AG04450 (cell line): ENCODE data around the gene POU3F2. TPM values are rescaled to one million over a fixed set of nuclear protein-coding genes. Genes with fewer than 3 reads are reported as not detected.
A peak's percentile ranks its signal among the peaks of the same experiment; 100 is the strongest.

ENCODE experiments used
- CTCF ChIA-PET: fragments of 300-600, 350-600 bp; formaldehyde crosslinking; extraction: SDS; loops from one replicate; lab custom pipeline; 2022; ENCODE audit warnings: antibody characterized with exemption, inconsistent platforms; lab: Charles Lee
- POLR2A ChIA-PET: fragments of 350-600 bp; formaldehyde crosslinking; extraction: SDS; loops from one replicate; lab custom pipeline; 2021; ENCODE audit warnings: antibody characterized with exemption, inconsistent platforms; lab: Yijun Ruan, JAX
- DNase-seq: peaks from one replicate; pipeline ENCODE4 v3.0.0-alpha.2; 2011; ENCODE audit warnings: low read depth, low spot score
- H3K27ac ChIP-seq: one replicate; pipeline ENCODE4 v1.5.1; 2012; ENCODE audit warnings: low read depth, low read length, control low read depth
- H3K27me3 ChIP-seq: one replicate; pipeline ENCODE4 v1.6.0; 2012; ENCODE audit warnings: low read length; ENCODE audit not compliant: control insufficient read depth, insufficient read depth
- H3K4me3 ChIP-seq: 2 replicates; pipeline ENCODE4 v1.5.1; 2011; ENCODE audit warnings: mild to moderate bottlenecking, low read depth, low read length, control low read depth
- H3K9me3 ChIP-seq: 2 replicates; pipeline ENCODE4 v1.5.1; 2012; ENCODE audit warnings: low read length; ENCODE audit not compliant: control insufficient read depth, insufficient read depth
- polyA minus RNA-seq: library from RNA; depleted of rRNA, polyadenylated mRNA; stranded (reverse); fragments of >200 nt; gene quantifications from 2 replicates; pipeline ENCODE4 v1.2.3, GENCODE V29; 2011; rRNA and poly(A)+ RNA removed
- polyA plus RNA-seq: library from polyadenylated mRNA; depleted of rRNA; stranded (reverse); fragments of >200 nt; gene quantifications from 2 replicates; pipeline ENCODE4 v1.2.3, GENCODE V29; 2011; rRNA removed
- TF ChIP-seq, protein P1 (sequence below): IDR thresholded peaks from 2 replicates; pipeline ENCODE4 v1.5.1; 2011; ENCODE audit warnings: low read depth, low read length, control low read depth, inconsistent platforms

The POU3F2 gene
- not detected in 2 replicates for polyA plus RNA-seq
- not detected in 2 replicates for polyA minus RNA-seq

DNA sequence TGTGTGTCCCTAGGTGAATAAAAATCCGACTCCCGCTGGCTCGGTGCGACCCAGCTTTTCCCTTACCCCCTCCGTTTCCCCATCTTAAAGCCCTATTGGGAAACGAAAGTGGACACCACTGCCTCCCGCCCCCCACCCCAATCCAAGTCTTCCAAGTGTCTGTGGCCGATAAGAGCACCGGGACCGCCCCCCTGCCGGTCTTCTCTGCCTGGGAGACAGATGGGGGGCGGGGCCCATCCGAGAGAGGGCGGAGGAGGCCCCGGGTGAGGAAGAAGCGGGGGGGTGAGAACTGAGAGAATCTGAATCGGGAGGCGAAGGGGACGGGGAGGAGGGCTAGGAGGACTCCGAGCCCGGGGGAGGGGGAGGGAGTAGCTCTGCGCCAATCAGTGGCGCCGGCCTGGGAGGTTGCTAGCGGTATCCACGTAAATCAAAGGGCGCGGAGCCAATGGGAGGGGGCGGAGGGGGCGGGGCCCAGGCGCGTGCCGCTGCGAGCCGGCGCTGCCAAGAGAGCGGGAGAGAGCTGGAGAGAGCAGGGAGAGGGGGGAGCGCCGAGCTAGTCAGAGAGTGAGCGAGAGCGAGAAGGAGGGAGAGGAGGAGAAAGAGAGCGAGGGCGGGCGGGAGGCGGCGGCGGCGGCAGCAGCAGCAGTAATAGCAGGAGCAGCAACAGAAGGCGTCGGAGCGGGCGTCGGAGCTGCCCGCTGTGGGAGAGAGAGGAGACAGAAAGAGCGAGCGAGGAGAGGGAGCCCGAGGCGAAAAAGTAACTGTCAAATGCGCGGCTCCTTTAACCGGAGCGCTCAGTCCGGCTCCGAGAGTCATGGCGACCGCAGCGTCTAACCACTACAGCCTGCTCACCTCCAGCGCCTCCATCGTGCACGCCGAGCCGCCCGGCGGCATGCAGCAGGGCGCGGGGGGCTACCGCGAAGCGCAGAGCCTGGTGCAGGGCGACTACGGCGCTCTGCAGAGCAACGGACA lies at the start of gene POU3F2:
Gene POU3F2, plus strand, starts transcription at position 515 of the 972 bp plus-strand sequence. Its CDS starts 300 bp downstream, at position 815.
- H3K9me3 ChIP-seq: peaks cover 4% of the 10 kb centered on the region; the same call in 1 of the 2 replicates
- H3K27me3 ChIP-seq: peaks cover 78% of the 10 kb centered on the region
- POLR2A ChIA-PET: interaction anchor here (0.6 to 0.7 kb wide), 3 partner anchors 37 to 1004 kb away, joined by 3 to 5 read pairs (median 3); no protein-coding TSS in a partner anchor
- CTCF ChIA-PET: interaction anchor here (7.7 kb wide), 1 partner anchor 12 kb away, joined by 30 read pairs; no protein-coding TSS in a partner anchor
- DNase-seq: peak; percentile 34
- TF ChIP-seq, protein P1, sequence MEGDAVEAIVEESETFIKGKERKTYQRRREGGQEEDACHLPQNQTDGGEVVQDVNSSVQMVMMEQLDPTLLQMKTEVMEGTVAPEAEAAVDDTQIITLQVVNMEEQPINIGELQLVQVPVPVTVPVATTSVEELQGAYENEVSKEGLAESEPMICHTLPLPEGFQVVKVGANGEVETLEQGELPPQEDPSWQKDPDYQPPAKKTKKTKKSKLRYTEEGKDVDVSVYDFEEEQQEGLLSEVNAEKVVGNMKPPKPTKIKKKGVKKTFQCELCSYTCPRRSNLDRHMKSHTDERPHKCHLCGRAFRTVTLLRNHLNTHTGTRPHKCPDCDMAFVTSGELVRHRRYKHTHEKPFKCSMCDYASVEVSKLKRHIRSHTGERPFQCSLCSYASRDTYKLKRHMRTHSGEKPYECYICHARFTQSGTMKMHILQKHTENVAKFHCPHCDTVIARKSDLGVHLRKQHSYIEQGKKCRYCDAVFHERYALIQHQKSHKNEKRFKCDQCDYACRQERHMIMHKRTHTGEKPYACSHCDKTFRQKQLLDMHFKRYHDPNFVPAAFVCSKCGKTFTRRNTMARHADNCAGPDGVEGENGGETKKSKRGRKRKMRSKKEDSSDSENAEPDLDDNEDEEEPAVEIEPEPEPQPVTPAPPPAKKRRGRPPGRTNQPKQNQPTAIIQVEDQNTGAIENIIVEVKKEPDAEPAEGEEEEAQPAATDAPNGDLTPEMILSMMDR: no peak
- no peak within 1 kb of the TSS for H3K27ac ChIP-seq
- H3K4me3 ChIP-seq: peak within 1 kb of the TSS; percentile 55

DNA sequence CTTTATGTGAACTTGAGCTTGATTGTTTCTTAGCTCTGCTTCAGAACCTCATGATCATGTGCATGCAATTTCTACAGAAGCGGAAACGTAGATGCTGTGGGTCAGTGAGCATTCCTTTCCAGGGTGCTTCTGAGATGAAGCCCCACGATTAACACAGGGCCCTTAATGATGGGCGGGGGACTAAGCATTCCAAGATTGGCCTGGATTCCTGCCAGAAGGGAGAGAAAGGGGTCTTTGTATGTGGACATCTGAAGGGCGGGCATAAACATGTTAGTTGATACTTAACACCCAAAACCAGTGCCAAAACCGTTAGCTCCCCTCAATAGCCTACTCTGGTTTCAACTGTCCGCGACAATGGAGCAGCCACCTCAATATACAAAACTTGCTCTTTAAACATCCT lies 46.9 kb upstream of the POU3F2 start:
- ChIA-PET POLR2A (no interaction called here), CTCF (no interaction called here)
- no peak overlapping the region for H3K27ac ChIP-seq
- DNase-seq: no peak
- H3K27me3 ChIP-seq: no peaks in the 10 kb centered on the region
- no peak overlapping the region for H3K4me3 ChIP-seq
- no peaks in the 10 kb centered on the region for H3K9me3 ChIP-seq
- TF ChIP-seq, protein P1: no peak

DNA sequence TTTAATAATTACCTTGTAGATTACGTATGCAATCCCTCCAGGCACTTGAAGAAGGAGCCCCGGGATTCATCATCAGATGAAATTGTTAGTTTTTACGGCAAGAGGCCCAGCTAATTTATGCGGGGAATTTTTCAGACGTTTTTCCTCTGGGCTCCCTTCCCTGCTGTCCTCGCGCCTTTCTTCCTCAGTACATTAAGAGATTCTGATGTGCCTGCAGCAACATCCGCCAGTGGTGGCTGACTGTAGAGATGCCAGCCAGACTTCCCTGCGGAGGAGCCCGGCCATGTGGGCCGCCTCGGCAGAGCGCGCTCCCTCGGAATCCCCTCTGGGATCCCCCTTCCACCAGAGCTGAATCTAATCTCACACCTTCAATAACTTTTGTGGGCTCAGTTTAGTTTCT lies 46.4 kb upstream of the POU3F2 start:
- CTCF ChIA-PET: no interaction called here
- TF ChIP-seq, protein P1: no peak
- Histone ChIP-seq H3K27ac (no peak overlapping the region), H3K9me3 (no peaks in the 10 kb centered on the region), H3K4me3 (no peak overlapping the region), H3K27me3 (no peaks in the 10 kb centered on the region)
- no peak for DNase-seq
- POLR2A ChIA-PET: no interaction called here

DNA sequence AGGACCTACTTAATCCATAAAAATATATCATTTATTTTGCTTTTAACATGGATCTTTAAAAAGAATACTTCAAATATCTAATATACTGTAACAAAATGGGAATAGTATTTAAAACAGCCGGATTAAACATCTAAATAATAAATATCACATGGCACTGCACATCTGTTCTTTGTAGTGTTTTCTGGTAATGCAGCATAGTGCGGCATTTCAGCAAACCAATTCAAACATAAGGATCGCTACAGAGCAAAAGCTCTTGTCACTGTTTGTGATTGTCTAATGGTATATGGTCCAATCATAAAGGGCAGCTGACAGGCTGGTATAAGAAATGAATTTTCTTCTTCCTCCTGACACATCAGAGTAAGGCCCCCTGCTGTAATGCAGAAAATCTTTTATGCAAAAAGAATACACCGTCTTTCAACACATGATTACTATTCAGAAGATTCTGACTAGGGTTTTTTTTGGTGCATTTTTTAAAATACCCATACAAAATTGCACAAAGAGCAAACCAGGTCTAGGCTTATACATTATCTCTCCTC lies 40.0 kb upstream of the POU3F2 start:
- no peak overlapping the region for H3K4me3 ChIP-seq
- no peak overlapping the region for H3K27ac ChIP-seq
- no peaks in the 10 kb centered on the region for H3K27me3 ChIP-seq
- ChIA-PET POLR2A (no interaction called here), CTCF (no interaction called here)
- H3K9me3 ChIP-seq: no peaks in the 10 kb centered on the region
- TF ChIP-seq, protein P1: no peak
- no peak for DNase-seq
